ENCODE results near the gene CNFN.
A peak's percentile ranks its signal among the peaks of the same experiment; 100 is the strongest.

The CNFN gene

DNA sequence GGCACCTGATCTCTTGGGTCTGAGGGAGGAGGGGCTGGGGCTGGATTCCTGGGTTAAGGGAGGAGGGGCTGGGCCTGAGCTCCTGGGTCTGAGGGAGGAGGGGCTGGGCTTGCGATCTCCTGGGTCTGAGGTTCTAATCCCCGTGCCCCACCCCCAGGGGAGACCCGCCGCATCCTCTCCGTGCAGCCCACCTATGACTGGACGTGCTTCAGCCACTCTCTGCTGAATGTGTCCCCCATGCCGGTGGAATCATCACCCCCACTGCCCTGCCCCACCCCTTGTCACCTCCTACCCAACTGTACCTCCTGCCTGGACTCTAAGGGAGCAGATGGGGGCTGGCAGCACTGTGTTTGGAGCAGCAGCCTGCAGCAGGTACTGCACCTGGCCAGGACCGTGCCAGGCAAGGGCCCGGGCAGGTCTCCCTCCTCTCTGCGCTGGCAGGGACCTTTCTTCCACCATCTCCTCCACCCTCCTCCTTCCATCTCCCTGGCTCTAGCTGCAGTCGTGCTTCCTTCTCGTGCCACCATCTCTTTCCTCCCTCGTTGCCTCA, 27.1 kb downstream of the CNFN start:
- no peak overlapping the region for H3K9ac ChIP-seq (ENCODE audit: low read length)
- H3K4me2 ChIP-seq (ENCODE audit: low read length): no peak overlapping the region
- H2BK5ac ChIP-seq (ENCODE audit: low read depth, low read length, poor library complexity): no peak overlapping the region
- no peak overlapping the region for H2BK120ac ChIP-seq (ENCODE audit: insufficient read depth, low read length, poor library complexity)
- H3K27ac ChIP-seq (ENCODE audit: low read depth, low read length): no peak overlapping the region
- no peak overlapping the region for H4K8ac ChIP-seq (ENCODE audit: low read depth, low read length)
- H3K36me3 ChIP-seq (ENCODE audit: control insufficient read depth in 1 of 2, insufficient read depth in 2 of 2, low read length in 2 of 2): peaks cover 16 to 17% of the 10 kb centered on the region in 2 experiments
- no peaks in the 10 kb centered on the region for H3K79me1 ChIP-seq (ENCODE audit: low read length)
- H3K4me1 ChIP-seq (ENCODE audit: control insufficient read depth in 1 of 2, insufficient read depth in 2 of 2, low read length in 2 of 2): peaks cover 5 to 6% of the 10 kb centered on the region in 2 experiments
- H3K23ac ChIP-seq (ENCODE audit: low read length): no peak overlapping the region
- H4K12ac ChIP-seq (ENCODE audit: low read depth, low read length): no peak overlapping the region
- no peak overlapping the region for H3K4ac ChIP-seq (ENCODE audit: low read depth, low read length)
- no peak overlapping the region for H2BK12ac ChIP-seq (ENCODE audit: low read length)
- no peak overlapping the region for H2AFZ ChIP-seq (ENCODE audit: insufficient read depth, low read length, poor library complexity)
- no peak overlapping the region for H3K4me3 ChIP-seq (ENCODE audit: low read depth, low read length)
- no peak overlapping the region for H2AK5ac ChIP-seq (ENCODE audit: low read length)
- no peak overlapping the region for H3K14ac ChIP-seq (ENCODE audit: low read length)
- DNase-seq: no peak
- no peaks in the 10 kb centered on the region for H3K27me3 ChIP-seq (ENCODE audit: insufficient read depth, low read length)
- no peak overlapping the region for H4K91ac ChIP-seq (ENCODE audit: low read depth, low read length)
- WGBS (ENCODE audit: extremely low coverage, insufficient coverage, insufficient read length): no CpG with 5 or more reads among the region's 13 CpGs
- H3K79me2 ChIP-seq (ENCODE audit: control insufficient read depth, insufficient read depth, low read length, poor library complexity): no peaks in the 10 kb centered on the region
- no peaks in the 10 kb centered on the region for H3K9me3 ChIP-seq (ENCODE audit: insufficient read depth, low read depth, low read length)
- no peak overlapping the region for H3K18ac ChIP-seq (ENCODE audit: low read length)

GRCh38 chr19:42362342-42362741, 27.8 kb downstream of the CNFN start:
- Histone ChIP-seq H2BK120ac (ENCODE audit: insufficient read depth, low read length, poor library complexity) (no peak overlapping the region), H4K8ac (ENCODE audit: low read depth, low read length) (no peak overlapping the region), H3K9me3 (ENCODE audit: insufficient read depth, low read depth, low read length) (no peaks in the 10 kb centered on the region), H3K79me2 (ENCODE audit: control insufficient read depth, insufficient read depth, low read length, poor library complexity) (no peaks in the 10 kb centered on the region), H2AFZ (ENCODE audit: insufficient read depth, low read length, poor library complexity) (no peak overlapping the region), H3K9ac (ENCODE audit: low read length) (no peak overlapping the region), H3K27me3 (ENCODE audit: insufficient read depth, low read length) (no peaks in the 10 kb centered on the region), H3K27ac (ENCODE audit: low read depth, low read length) (no peak overlapping the region), H2AK5ac (ENCODE audit: low read length) (no peak overlapping the region), H2BK12ac (ENCODE audit: low read length) (no peak overlapping the region), H3K79me1 (ENCODE audit: low read length) (no peaks in the 10 kb centered on the region), H2BK5ac (ENCODE audit: low read depth, low read length, poor library complexity) (no peak overlapping the region), H4K91ac (ENCODE audit: low read depth, low read length) (no peak overlapping the region), H3K4ac (ENCODE audit: low read depth, low read length) (no peak overlapping the region), H3K23ac (ENCODE audit: low read length) (no peak overlapping the region), H3K4me1 (ENCODE audit: control insufficient read depth in 1 of 2, insufficient read depth in 2 of 2, low read length in 2 of 2) (peaks cover 5 to 6% of the 10 kb centered on the region in 2 experiments), H3K18ac (ENCODE audit: low read length) (no peak overlapping the region), H3K4me2 (ENCODE audit: low read length) (no peak overlapping the region), H3K36me3 (ENCODE audit: control insufficient read depth in 1 of 2, insufficient read depth in 2 of 2, low read length in 2 of 2) (peaks cover 17 to 18% of the 10 kb centered on the region in 2 experiments), H3K14ac (ENCODE audit: low read length) (no peak overlapping the region), H4K12ac (ENCODE audit: low read depth, low read length) (no peak overlapping the region), H3K4me3 (ENCODE audit: low read depth, low read length) (no peak overlapping the region)
- DNase-seq: no peak
- no CpG with 5 or more reads among the region's 14 CpGs for WGBS (ENCODE audit: extremely low coverage, insufficient coverage, insufficient read length)

- no peaks in the 10 kb centered on the region for H3K79me2 ChIP-seq (ENCODE audit: control insufficient read depth, insufficient read depth, low read length, poor library complexity)
- H3K4me2 ChIP-seq (ENCODE audit: low read length): no peak overlapping the region
- H2AK5ac ChIP-seq (ENCODE audit: low read length): no peak overlapping the region
- H4K12ac ChIP-seq (ENCODE audit: low read depth, low read length): no peak overlapping the region
- no peak overlapping the region for H3K14ac ChIP-seq (ENCODE audit: low read length)
- no peaks in the 10 kb centered on the region for H3K79me1 ChIP-seq (ENCODE audit: low read length)
- no CpG with 5 or more reads among the region's 7 CpGs for WGBS (ENCODE audit: extremely low coverage, insufficient coverage, insufficient read length)
- H4K91ac ChIP-seq (ENCODE audit: low read depth, low read length): no peak overlapping the region
- no peak overlapping the region for H3K23ac ChIP-seq (ENCODE audit: low read length)
- no peaks in the 10 kb centered on the region for H3K27me3 ChIP-seq (ENCODE audit: insufficient read depth, low read length)
- no peak overlapping the region for H2BK5ac ChIP-seq (ENCODE audit: low read depth, low read length, poor library complexity)
- H3K18ac ChIP-seq (ENCODE audit: low read length): no peak overlapping the region
- H2BK12ac ChIP-seq (ENCODE audit: low read length): no peak overlapping the region
- H3K9me3 ChIP-seq (ENCODE audit: insufficient read depth, low read depth, low read length): no peaks in the 10 kb centered on the region
- H2BK120ac ChIP-seq (ENCODE audit: insufficient read depth, low read length, poor library complexity): no peak overlapping the region
- peaks cover 25% of the 10 kb centered on the region in 2 experiments for H3K36me3 ChIP-seq (ENCODE audit: control insufficient read depth in 1 of 2, insufficient read depth in 2 of 2, low read length in 2 of 2)
- H3K4me3 ChIP-seq (ENCODE audit: low read depth, low read length): no peak overlapping the region
- no peak overlapping the region for H4K8ac ChIP-seq (ENCODE audit: low read depth, low read length)
- no peak overlapping the region for H3K27ac ChIP-seq (ENCODE audit: low read depth, low read length)
- H3K9ac ChIP-seq (ENCODE audit: low read length): no peak overlapping the region
- no peak overlapping the region for H2AFZ ChIP-seq (ENCODE audit: insufficient read depth, low read length, poor library complexity)
- no peak overlapping the region for H3K4ac ChIP-seq (ENCODE audit: low read depth, low read length)
- H3K4me1 ChIP-seq (ENCODE audit: control insufficient read depth in 1 of 2, insufficient read depth in 2 of 2, low read length in 2 of 2): peaks cover 5 to 6% of the 10 kb centered on the region in 2 experiments
- no peak for DNase-seq
Observed at GRCh38 chr19:42361545-42361910, 28.6 kb downstream of the CNFN start.

DNA sequence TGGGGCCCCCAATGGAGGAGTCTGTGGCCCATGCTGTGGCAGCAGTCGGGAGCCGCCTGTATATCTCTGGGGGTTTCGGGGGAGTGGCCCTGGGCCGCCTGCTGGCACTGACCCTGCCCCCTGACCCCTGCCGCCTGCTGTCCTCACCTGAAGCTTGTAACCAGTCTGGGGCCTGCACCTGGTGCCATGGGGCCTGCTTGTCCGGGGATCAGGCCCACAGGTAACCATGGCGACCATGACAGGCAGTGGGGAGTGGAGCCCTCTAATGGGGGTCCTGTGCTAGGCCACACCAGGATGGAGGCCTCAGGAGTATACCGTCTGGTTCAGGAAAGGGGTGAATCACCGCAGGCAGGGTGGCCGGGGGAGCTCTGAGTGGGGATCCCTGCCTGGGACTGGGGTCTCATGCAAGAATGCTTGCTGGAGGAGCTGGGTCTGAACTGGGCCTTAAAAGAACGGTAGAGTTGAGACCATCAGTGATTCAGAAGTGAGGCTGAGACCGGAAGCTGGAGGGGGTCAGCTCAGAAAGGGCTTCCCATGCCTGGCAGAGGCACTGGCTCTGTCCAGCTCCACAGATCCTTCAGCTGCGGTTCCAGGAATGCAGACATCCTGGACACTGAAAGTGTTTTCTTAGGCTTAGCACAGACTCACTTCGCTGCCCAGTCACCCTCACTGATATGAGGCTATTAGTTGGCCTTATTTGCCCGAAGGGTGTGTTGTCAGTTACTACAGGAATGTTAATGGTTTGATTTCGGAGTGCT, 29.1 kb downstream of the CNFN start:
- Histone ChIP-seq H3K79me1 (ENCODE audit: low read length) (no peaks in the 10 kb centered on the region), H3K4me2 (ENCODE audit: low read length) (no peak overlapping the region), H3K9me3 (ENCODE audit: insufficient read depth, low read depth, low read length) (no peaks in the 10 kb centered on the region), H2AK5ac (ENCODE audit: low read length) (no peak overlapping the region), H3K4me3 (ENCODE audit: low read depth, low read length) (no peak overlapping the region), H3K18ac (ENCODE audit: low read length) (no peak overlapping the region), H3K14ac (ENCODE audit: low read length) (no peak overlapping the region), H2BK12ac (ENCODE audit: low read length) (no peak overlapping the region), H4K12ac (ENCODE audit: low read depth, low read length) (no peak overlapping the region), H2BK120ac (ENCODE audit: insufficient read depth, low read length, poor library complexity) (no peak overlapping the region), H3K9ac (ENCODE audit: low read length) (peak overlapping the region; percentile 29), H3K4ac (ENCODE audit: low read depth, low read length) (no peak overlapping the region), H4K91ac (ENCODE audit: low read depth, low read length) (no peak overlapping the region), H2BK5ac (ENCODE audit: low read depth, low read length, poor library complexity) (no peak overlapping the region), H3K36me3 (ENCODE audit: control insufficient read depth in 1 of 2, insufficient read depth in 2 of 2, low read length in 2 of 2) (peaks cover 30 to 31% of the 10 kb centered on the region in 2 experiments), H2AFZ (ENCODE audit: insufficient read depth, low read length, poor library complexity) (no peak overlapping the region), H3K23ac (ENCODE audit: low read length) (no peak overlapping the region), H3K4me1 (ENCODE audit: control insufficient read depth in 1 of 2, insufficient read depth in 2 of 2, low read length in 2 of 2) (peaks cover 5 to 6% of the 10 kb centered on the region in 2 experiments), H3K27me3 (ENCODE audit: insufficient read depth, low read length) (no peaks in the 10 kb centered on the region), H3K79me2 (ENCODE audit: control insufficient read depth, insufficient read depth, low read length, poor library complexity) (no peaks in the 10 kb centered on the region), H3K27ac (ENCODE audit: low read depth, low read length) (peak overlapping the region; percentile 23), H4K8ac (ENCODE audit: low read depth, low read length) (no peak overlapping the region)
- DNase-seq: peak in 1 of 2 donors; percentile 6
- WGBS (ENCODE audit: extremely low coverage, insufficient coverage, insufficient read length): no CpG with 5 or more reads among the region's 16 CpGs
